ENCODE results near the gene MAP9. TPM values are rescaled to one million over a fixed set of nuclear protein-coding genes. Genes with fewer than 3 reads are reported as not detected.

Gene MAP9
- total and polyA plus RNA-seq, 2 donors from 2014 or later = 6.2 to 20.1 TPM

DNA sequence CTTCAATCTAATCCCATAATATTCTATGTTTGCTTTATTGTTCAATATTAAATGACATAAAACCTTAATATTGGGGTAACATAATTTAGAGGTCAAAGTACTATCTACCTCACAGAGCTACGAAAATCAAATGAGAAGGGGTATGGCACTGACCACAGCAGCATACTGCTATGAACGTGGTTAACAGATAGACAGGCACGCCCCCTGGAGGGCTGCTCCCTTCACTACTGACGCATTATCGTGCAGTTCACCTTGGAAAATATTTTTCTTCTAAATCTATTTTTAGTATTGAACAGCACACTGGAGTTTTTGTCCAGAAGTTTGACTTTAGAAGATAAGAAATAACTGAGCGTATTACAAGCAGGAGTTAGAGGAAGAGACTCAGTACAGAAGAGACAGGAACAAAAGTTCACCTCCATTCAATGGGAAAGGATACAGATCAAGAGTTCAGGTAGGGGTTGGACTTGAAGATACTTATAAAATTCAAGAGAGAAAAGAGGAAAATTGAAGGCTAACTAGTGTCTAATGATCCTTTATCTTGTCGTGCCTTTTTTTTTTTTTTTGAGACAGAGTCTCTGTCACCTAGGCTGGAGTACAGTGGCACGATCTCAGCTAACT is 22.7 kb downstream of the MAP9 start:
- Histone ChIP-seq H3K27me3 (ENCODE audit: control insufficient read depth, insufficient read depth, low read length) (no peaks in the 10 kb centered on the region), H3K36me3 (ENCODE audit: control insufficient read depth in 2 of 3, insufficient read depth in 3 of 3, low read length in 3 of 3) (peaks cover 0 to 9% (median 0%) of the 10 kb centered on the region in 3 donors), H3K27ac (ENCODE audit: low read depth in 2 of 2, low read length in 2 of 2) (no peak overlapping the region), H3K4me1 (ENCODE audit: control insufficient read depth in 2 of 3, insufficient read depth in 2 of 3, low read depth in 1 of 3, low read length in 3 of 3) (no peaks in the 10 kb centered on the region), H3K9ac (ENCODE audit: low read length in 3 of 3) (no peak overlapping the region), H3K4me3 (ENCODE audit: low read length in 3 of 3) (no peak overlapping the region), H3K9me3 (ENCODE audit: control insufficient read depth in 2 of 3, insufficient read depth in 1 of 3, low read length in 3 of 3) (no peaks in the 10 kb centered on the region)
- intact Hi-C loops (cut with DNase I) = no loop called here
- no peak for FAIRE-seq
- TF ChIP-seq, protein P1, sequence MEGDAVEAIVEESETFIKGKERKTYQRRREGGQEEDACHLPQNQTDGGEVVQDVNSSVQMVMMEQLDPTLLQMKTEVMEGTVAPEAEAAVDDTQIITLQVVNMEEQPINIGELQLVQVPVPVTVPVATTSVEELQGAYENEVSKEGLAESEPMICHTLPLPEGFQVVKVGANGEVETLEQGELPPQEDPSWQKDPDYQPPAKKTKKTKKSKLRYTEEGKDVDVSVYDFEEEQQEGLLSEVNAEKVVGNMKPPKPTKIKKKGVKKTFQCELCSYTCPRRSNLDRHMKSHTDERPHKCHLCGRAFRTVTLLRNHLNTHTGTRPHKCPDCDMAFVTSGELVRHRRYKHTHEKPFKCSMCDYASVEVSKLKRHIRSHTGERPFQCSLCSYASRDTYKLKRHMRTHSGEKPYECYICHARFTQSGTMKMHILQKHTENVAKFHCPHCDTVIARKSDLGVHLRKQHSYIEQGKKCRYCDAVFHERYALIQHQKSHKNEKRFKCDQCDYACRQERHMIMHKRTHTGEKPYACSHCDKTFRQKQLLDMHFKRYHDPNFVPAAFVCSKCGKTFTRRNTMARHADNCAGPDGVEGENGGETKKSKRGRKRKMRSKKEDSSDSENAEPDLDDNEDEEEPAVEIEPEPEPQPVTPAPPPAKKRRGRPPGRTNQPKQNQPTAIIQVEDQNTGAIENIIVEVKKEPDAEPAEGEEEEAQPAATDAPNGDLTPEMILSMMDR (IDR thresholded peaks at IDR 0.05; ENCODE audit: borderline replicate concordance, extremely low read depth, insufficient read depth) = peak; percentile 56
- DNase-seq = peak; percentile 43 to 59 (median 52)

DNA sequence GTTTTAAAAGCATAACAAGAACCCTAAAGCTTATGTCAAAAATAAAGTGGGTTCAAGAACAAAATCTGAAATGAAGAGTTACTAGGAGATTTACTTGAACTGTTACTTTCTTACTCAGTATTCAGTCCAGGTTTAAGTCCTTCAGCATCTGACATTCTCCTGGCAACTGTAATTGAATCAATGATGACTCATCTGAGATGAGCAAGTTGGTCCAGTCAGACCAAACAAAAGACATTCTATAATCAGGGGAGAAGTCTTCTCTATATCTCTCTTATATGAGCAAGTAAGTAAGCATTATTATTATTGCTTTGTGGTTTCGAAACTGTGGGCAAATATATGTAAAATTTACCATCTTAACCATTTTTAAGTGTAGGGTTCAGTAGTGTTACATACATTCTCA is 34.6 kb downstream of the MAP9 start:
- H3K27ac ChIP-seq (ENCODE audit: low read depth in 2 of 2, low read length in 2 of 2) = no peak overlapping the region
- intact Hi-C loops (cut with DNase I) = no loop called here
- TF ChIP-seq, protein P1 (IDR thresholded peaks at IDR 0.05; ENCODE audit: borderline replicate concordance, extremely low read depth, insufficient read depth) = no peak
- no peak for FAIRE-seq
- H3K36me3 ChIP-seq (ENCODE audit: control insufficient read depth in 2 of 3, insufficient read depth in 3 of 3, low read length in 3 of 3) = peaks cover 0 to 8% (median 0%) of the 10 kb centered on the region in 3 donors
- no peaks in the 10 kb centered on the region for H3K4me1 ChIP-seq (ENCODE audit: control insufficient read depth in 2 of 3, insufficient read depth in 2 of 3, low read depth in 1 of 3, low read length in 3 of 3)
- H3K4me3 ChIP-seq (ENCODE audit: low read length in 3 of 3) = no peak overlapping the region
- no peak for DNase-seq
- H3K27me3 ChIP-seq (ENCODE audit: control insufficient read depth, insufficient read depth, low read length) = no peaks in the 10 kb centered on the region
- H3K9me3 ChIP-seq (ENCODE audit: control insufficient read depth in 2 of 3, insufficient read depth in 1 of 3, low read length in 3 of 3) = peaks cover 0 to 20% (median 0%) of the 10 kb centered on the region in 3 donors
- no peak overlapping the region for H3K9ac ChIP-seq (ENCODE audit: low read length in 3 of 3)

DNA sequence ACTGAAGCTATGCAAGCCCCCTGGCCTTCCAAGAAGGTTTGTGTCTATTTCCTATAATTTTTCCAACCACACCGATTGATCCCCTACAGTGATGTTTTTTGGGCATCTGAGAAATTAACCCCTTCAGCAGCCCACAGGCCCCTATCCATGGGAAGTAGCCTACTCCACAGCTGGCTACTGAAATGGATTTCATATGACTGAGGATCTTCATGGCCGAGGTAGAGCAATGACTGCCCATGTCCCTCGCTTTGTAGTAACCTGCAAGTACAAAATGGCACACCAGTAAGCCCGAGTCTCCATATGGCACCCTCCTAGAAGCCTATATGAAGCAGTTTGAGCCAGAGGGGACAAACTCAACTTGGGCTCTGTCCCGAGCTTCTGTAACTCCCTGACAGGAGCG is 36.8 kb downstream of the MAP9 start:
- TF ChIP-seq, protein P1 (IDR thresholded peaks at IDR 0.05; ENCODE audit: borderline replicate concordance, extremely low read depth, insufficient read depth) = no peak
- no peak overlapping the region for H3K9ac ChIP-seq (ENCODE audit: low read length in 3 of 3)
- peaks cover 0 to 20% (median 3%) of the 10 kb centered on the region in 3 donors for H3K9me3 ChIP-seq (ENCODE audit: control insufficient read depth in 2 of 3, insufficient read depth in 1 of 3, low read length in 3 of 3)
- no peak overlapping the region for H3K4me3 ChIP-seq (ENCODE audit: low read length in 3 of 3)
- no peaks in the 10 kb centered on the region for H3K4me1 ChIP-seq (ENCODE audit: control insufficient read depth in 2 of 3, insufficient read depth in 2 of 3, low read depth in 1 of 3, low read length in 3 of 3)
- H3K27ac ChIP-seq (ENCODE audit: low read depth in 2 of 2, low read length in 2 of 2) = no peak overlapping the region
- DNase-seq (no peak), FAIRE-seq (no peak)
- no peaks in the 10 kb centered on the region for H3K27me3 ChIP-seq (ENCODE audit: control insufficient read depth, insufficient read depth, low read length)
- intact Hi-C loops (cut with DNase I) = no loop called here
- H3K36me3 ChIP-seq (ENCODE audit: control insufficient read depth in 2 of 3, insufficient read depth in 3 of 3, low read length in 3 of 3) = no peaks in the 10 kb centered on the region

DNA sequence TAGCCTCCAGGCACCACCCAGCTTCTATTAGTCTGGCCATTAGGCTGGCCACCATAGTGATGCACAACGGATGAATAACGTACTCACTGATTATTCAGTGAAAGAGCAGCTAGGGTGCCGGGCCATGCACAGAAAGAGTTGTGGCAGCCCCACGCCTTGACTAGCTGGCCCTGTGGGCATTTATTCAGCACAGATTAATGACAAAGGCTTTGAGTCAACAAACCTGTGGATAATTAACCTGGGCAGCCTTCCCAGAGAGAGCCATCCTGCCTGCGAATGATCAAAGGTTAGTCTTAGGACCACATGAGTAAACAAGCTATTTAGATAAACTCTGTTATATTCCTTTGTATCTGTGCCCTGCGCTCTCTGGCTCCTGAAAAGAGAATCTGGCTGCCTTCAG is 37.2 kb downstream of the MAP9 start:
- peaks cover 0 to 20% (median 3%) of the 10 kb centered on the region in 3 donors for H3K9me3 ChIP-seq (ENCODE audit: control insufficient read depth in 2 of 3, insufficient read depth in 1 of 3, low read length in 3 of 3)
- no peak overlapping the region for H3K9ac ChIP-seq (ENCODE audit: low read length in 3 of 3)
- intact Hi-C loops (cut with DNase I) = no loop called here
- TF ChIP-seq, protein P1 (IDR thresholded peaks at IDR 0.05; ENCODE audit: borderline replicate concordance, extremely low read depth, insufficient read depth) = no peak
- DNase-seq (peak in 1 of 5 donors; percentile 6), FAIRE-seq (no peak)
- H3K27ac ChIP-seq (ENCODE audit: low read depth in 2 of 2, low read length in 2 of 2) = no peak overlapping the region
- no peaks in the 10 kb centered on the region for H3K27me3 ChIP-seq (ENCODE audit: control insufficient read depth, insufficient read depth, low read length)
- H3K4me1 ChIP-seq (ENCODE audit: control insufficient read depth in 2 of 3, insufficient read depth in 2 of 3, low read depth in 1 of 3, low read length in 3 of 3) = no peaks in the 10 kb centered on the region
- no peak overlapping the region for H3K4me3 ChIP-seq (ENCODE audit: low read length in 3 of 3)
- no peaks in the 10 kb centered on the region for H3K36me3 ChIP-seq (ENCODE audit: control insufficient read depth in 2 of 3, insufficient read depth in 3 of 3, low read length in 3 of 3)

Data from kidney (tissue), 14 donors.